Stimulated activated CD4-positive, alpha-beta T cell treated with anti-CD3 and anti-CD28 coated beads, Interleukin-4, amount 100 ng/mL, for 4 hours (primary cell): ENCODE results near the gene ATP13A2.
"Not testable (repeated sequence)": the region's sequence is repeated elsewhere in the genome, so short reads cannot be mapped to it uniquely, and the experiment has no call there.

ENCODE experiments used
- DNase-seq, 2 experiments: peaks; one replicate each; pipeline ENCODE4 v3.0.0-alpha.2; 2020

ATP13A2 gene

GRCh38 chr1:16952376-16952775 lies 59.4 kb downstream of the ATP13A2 start:
- DNase-seq, result not testable (repeated sequence)

GRCh38 chr1:16949026-16949425 lies 62.7 kb downstream of the ATP13A2 start:
- not testable (repeated sequence) for DNase-seq

- DNase-seq, result not testable (repeated sequence)
Measured at GRCh38 chr1:16948282-16948891, 63.3 kb downstream of the ATP13A2 start.

GRCh38 chr1:16946646-16947045 lies 65.1 kb downstream of the ATP13A2 start:
- DNase-seq, result no peak

- not testable (repeated sequence) for DNase-seq
Measured at GRCh38 chr1:16946185-16946584, 65.5 kb downstream of the ATP13A2 start.

- not testable (repeated sequence) for DNase-seq
Measured at GRCh38 chr1:16945512-16945911, 66.2 kb downstream of the ATP13A2 start.

- DNase-seq, result no peak
Measured at GRCh38 chr1:16944038-16944437, 67.7 kb downstream of the ATP13A2 start.

- DNase-seq, result not testable (repeated sequence)
Measured at GRCh38 chr1:16939386-16940180, 72.1 kb downstream of the ATP13A2 start.

GRCh38 chr1:16938351-16939321 lies 73.1 kb downstream of the ATP13A2 start:
- no peak for DNase-seq

GRCh38 chr1:16936580-16936979 lies 75.1 kb downstream of the ATP13A2 start:
- DNase-seq, result not testable (repeated sequence)
